HepG2 (cell line): ENCODE measurements around the gene CNOT1. TPM values are rescaled to one million over a fixed set of nuclear protein-coding genes. Genes with fewer than 3 reads are reported as not detected.
A peak's percentile ranks its signal among the peaks of the same experiment; 100 is the strongest.

Experiments used
- GFI1 ChIP-seq: sonication (generic); formaldehyde crosslinking; IDR thresholded peaks from 2 replicates; pipeline ENCODE4 v1.5.0; 2020; ENCODE audit warnings: missing genetic modification reagents, mild to moderate bottlenecking, borderline replicate concordance
- HNRNPL ChIP-seq: fragments of 200-400 bp; formaldehyde crosslinking; IDR thresholded peaks from 2 replicates; pipeline ENCODE4 v1.6.1; 2017; ENCODE audit warnings: mild to moderate bottlenecking, low read depth, low read length
- HNRNPLL ChIP-seq: fragments of 200-400 bp; formaldehyde crosslinking; IDR thresholded peaks from 2 replicates; pipeline ENCODE4 v1.6.1; 2017; ENCODE audit warnings: mild to moderate bottlenecking, low read depth, low read length; ENCODE audit not compliant: poor library complexity, severe bottlenecking
- POLR2AphosphoS5 ChIP-seq: IDR thresholded peaks from 2 replicates; pipeline ENCODE4 v1.6.1; 2012; ENCODE audit warnings: low read depth, low read length
- SIN3A ChIP-seq: IDR thresholded peaks from 2 replicates; pipeline ENCODE4 v1.6.1; 2011; ENCODE audit warnings: low read depth, mild to moderate bottlenecking, control low read depth, low read length, borderline replicate concordance
- TAF1 ChIP-seq: sonication (generic); formaldehyde crosslinking; IDR thresholded peaks from 2 replicates; pipeline ENCODE4 v1.4.0; 2020; ENCODE audit warnings: missing genetic modification reagents
- TAF15 ChIP-seq: fragments of 200-400 bp; formaldehyde crosslinking; IDR thresholded peaks from one replicate; pipeline ENCODE4 v1.6.1; 2018; ENCODE audit warnings: mild to moderate bottlenecking, low read depth, low read length; ENCODE audit not compliant: poor library complexity, severe bottlenecking
- ZNF101 ChIP-seq: sonication (generic); formaldehyde crosslinking; IDR thresholded peaks from 2 replicates; pipeline ENCODE4 v1.4.0; 2020; ENCODE audit warnings: mild to moderate bottlenecking, low read depth, missing genetic modification reagents, borderline replicate concordance
- ZNF138 ChIP-seq: sonication (generic); formaldehyde crosslinking; IDR thresholded peaks from 2 replicates; pipeline ENCODE4 v1.5.0; 2020; ENCODE audit warnings: mild to moderate bottlenecking, low read depth, missing genetic modification reagents
- ZNF263 ChIP-seq: sonication (generic); formaldehyde crosslinking; IDR thresholded peaks from 2 replicates; pipeline ENCODE4 v1.4.0; 2020; ENCODE audit warnings: missing genetic modification reagents
- ZNF337 ChIP-seq: sonication (generic); formaldehyde crosslinking; IDR thresholded peaks from 2 replicates; pipeline ENCODE4 v1.5.1; 2020; ENCODE audit warnings: missing genetic modification reagents, low read depth, mild to moderate bottlenecking, borderline replicate concordance
- ZNF441 ChIP-seq: sonication (generic); formaldehyde crosslinking; IDR thresholded peaks from 2 replicates; pipeline ENCODE4 v1.7.0; 2021; ENCODE audit warnings: missing genetic modification reagents, borderline replicate concordance
- ZNF768 ChIP-seq: sonication (generic); formaldehyde crosslinking; IDR thresholded peaks from 2 replicates; pipeline ENCODE4 v1.4.0; 2020; ENCODE audit warnings: missing genetic modification reagents
- ZNF891 ChIP-seq: sonication (generic); formaldehyde crosslinking; IDR thresholded peaks from 2 replicates; pipeline ENCODE4 v1.5.0; 2020; ENCODE audit warnings: mild to moderate bottlenecking, missing genetic modification reagents
- polyA plus RNA-seq, 8 experiments: library from polyadenylated mRNA; depleted of rRNA in 3 of 8; stranded (reverse) in 7 of 8; unstranded in 1 of 8; fragments of >200 nt; fragmentation: Illumina TruSeq in 4 of 8; extraction: Trizol in 4 of 8; gene quantifications; 2 replicates each; pipeline versions ENCODE4 v1.2.1 to v1.2.3, GENCODE V29; 2011 to 2016; ENCODE audit warnings: low read depth in 4 of 8, missing spikeins in 1 of 8, mixed read lengths in 1 of 8; ENCODE audit not compliant: insufficient read depth in 1 of 8
- total RNA-seq, 5 experiments: library from RNA; depleted of rRNA; stranded (reverse); fragments of >200 nt; fragmentation: Illumina TruSeq; extraction: Trizol; gene quantifications; 2 replicates each; pipeline ENCODE4 v1.2.3, GENCODE V29; 2016; ENCODE audit warnings: low read depth in 1 of 5
- TF ChIP-seq, protein P1 (sequence below): IDR thresholded peaks from 2 replicates; pipeline ENCODE4 v1.6.1; 2016; ENCODE audit warnings: missing compliant biosample characterization, missing genetic modification reagents, borderline replicate concordance
- TF ChIP-seq, protein P2 (sequence below): sonication (generic); formaldehyde crosslinking; conservative IDR thresholded peaks from 2 replicates; pipeline ENCODE4 v1.4.0; 2020; ENCODE audit warnings: mild to moderate bottlenecking, missing genetic modification reagents, moderate library complexity
- TF ChIP-seq, protein P3 (sequence below): sonication (generic); IDR thresholded peaks from 2 replicates; pipeline ENCODE4 v1.6.1; 2016; ENCODE audit warnings: low read depth, borderline replicate concordance
- TF ChIP-seq, protein P4 (sequence below): sonication (generic); formaldehyde crosslinking; IDR thresholded peaks from 2 replicates; pipeline ENCODE4 v1.4.0; 2020; ENCODE audit warnings: mild to moderate bottlenecking, missing genetic modification reagents
- TF ChIP-seq, protein P5 (sequence below): sonication (generic); formaldehyde crosslinking; IDR thresholded peaks from 2 replicates; pipeline ENCODE4 v1.5.1; 2020; ENCODE audit warnings: missing genetic modification reagents, mild to moderate bottlenecking, borderline replicate concordance
- TF ChIP-seq, protein P6 (sequence below): sonication (generic); formaldehyde crosslinking; IDR thresholded peaks from 2 replicates; pipeline ENCODE4 v1.4.0; 2020; ENCODE audit warnings: missing genetic modification reagents, low read depth, mild to moderate bottlenecking, borderline replicate concordance
- TF ChIP-seq, protein P7 (sequence below): IDR thresholded peaks from 2 replicates; pipeline ENCODE4 v1.6.1; 2016; ENCODE audit warnings: low read depth, borderline replicate concordance

Gene CNOT1
- total and polyA plus RNA-seq, 2 of the 13 experiments (the other 11 are each of a cell fraction or from before 2014, with no cell fraction given): 188 to 232 TPM

DNA sequence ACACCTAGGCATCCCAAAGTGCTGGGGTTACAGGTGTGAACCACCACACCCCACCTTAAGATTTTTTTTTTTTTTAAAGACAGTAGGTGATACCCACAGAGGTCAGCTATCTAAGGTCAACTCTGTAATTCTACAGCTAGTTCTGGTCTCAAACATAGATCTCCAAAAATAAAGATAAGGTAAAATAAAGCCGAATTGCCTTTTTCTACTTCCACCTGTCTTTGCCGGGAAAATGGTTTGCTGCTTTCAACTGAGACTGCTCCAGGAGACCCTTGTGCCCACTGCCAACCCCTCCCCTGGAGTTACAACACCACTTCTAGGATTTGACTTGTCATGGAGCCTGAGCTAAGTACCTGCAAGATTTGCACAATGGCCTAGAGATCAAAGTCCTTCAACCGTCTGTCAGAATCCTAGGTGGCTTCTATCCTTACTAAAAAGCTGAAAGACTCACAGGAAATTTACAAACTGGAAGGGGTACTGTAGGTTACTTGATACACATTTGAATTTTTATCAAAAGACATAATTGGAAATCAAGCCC lies 4.7 kb upstream of the CNOT1 start (continued):
- TF ChIP-seq HNRNPLL: no peak
- TF ChIP-seq, protein P1, sequence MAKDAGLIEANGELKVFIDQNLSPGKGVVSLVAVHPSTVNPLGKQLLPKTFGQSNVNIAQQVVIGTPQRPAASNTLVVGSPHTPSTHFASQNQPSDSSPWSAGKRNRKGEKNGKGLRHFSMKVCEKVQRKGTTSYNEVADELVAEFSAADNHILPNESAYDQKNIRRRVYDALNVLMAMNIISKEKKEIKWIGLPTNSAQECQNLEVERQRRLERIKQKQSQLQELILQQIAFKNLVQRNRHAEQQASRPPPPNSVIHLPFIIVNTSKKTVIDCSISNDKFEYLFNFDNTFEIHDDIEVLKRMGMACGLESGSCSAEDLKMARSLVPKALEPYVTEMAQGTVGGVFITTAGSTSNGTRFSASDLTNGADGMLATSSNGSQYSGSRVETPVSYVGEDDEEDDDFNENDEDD: no peak
- no peak for TF ChIP-seq ZNF101 (CRISPR knock-in tag)
- no peak for TF ChIP-seq ZNF891
- TF ChIP-seq, protein P2, sequence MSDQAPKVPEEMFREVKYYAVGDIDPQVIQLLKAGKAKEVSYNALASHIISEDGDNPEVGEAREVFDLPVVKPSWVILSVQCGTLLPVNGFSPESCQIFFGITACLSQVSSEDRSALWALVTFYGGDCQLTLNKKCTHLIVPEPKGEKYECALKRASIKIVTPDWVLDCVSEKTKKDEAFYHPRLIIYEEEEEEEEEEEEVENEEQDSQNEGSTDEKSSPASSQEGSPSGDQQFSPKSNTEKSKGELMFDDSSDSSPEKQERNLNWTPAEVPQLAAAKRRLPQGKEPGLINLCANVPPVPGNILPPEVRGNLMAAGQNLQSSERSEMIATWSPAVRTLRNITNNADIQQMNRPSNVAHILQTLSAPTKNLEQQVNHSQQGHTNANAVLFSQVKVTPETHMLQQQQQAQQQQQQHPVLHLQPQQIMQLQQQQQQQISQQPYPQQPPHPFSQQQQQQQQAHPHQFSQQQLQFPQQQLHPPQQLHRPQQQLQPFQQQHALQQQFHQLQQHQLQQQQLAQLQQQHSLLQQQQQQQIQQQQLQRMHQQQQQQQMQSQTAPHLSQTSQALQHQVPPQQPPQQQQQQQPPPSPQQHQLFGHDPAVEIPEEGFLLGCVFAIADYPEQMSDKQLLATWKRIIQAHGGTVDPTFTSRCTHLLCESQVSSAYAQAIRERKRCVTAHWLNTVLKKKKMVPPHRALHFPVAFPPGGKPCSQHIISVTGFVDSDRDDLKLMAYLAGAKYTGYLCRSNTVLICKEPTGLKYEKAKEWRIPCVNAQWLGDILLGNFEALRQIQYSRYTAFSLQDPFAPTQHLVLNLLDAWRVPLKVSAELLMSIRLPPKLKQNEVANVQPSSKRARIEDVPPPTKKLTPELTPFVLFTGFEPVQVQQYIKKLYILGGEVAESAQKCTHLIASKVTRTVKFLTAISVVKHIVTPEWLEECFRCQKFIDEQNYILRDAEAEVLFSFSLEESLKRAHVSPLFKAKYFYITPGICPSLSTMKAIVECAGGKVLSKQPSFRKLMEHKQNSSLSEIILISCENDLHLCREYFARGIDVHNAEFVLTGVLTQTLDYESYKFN: peak; percentile 82
- no peak for TF ChIP-seq GFI1 (CRISPR knock-in tag)
- TF ChIP-seq, protein P3, sequence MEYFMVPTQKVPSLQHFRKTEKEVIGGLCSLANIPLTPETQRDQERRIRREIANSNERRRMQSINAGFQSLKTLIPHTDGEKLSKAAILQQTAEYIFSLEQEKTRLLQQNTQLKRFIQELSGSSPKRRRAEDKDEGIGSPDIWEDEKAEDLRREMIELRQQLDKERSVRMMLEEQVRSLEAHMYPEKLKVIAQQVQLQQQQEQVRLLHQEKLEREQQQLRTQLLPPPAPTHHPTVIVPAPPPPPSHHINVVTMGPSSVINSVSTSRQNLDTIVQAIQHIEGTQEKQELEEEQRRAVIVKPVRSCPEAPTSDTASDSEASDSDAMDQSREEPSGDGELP: 0 out of 2 replicates have a peak, but pooled peaks have one; percentile 17
- TF ChIP-seq ZNF441 (CRISPR knock-in tag): no peak
- TF ChIP-seq ZNF138 (CRISPR knock-in tag): no peak
- TF ChIP-seq, protein P4, sequence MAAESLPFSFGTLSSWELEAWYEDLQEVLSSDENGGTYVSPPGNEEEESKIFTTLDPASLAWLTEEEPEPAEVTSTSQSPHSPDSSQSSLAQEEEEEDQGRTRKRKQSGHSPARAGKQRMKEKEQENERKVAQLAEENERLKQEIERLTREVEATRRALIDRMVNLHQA (CRISPR knock-in tag): no peak; the same call in 1 of the 2 replicates
- TF ChIP-seq ZNF263: no peak; the same call in 1 of the 2 replicates
- TF ChIP-seq, protein P5, sequence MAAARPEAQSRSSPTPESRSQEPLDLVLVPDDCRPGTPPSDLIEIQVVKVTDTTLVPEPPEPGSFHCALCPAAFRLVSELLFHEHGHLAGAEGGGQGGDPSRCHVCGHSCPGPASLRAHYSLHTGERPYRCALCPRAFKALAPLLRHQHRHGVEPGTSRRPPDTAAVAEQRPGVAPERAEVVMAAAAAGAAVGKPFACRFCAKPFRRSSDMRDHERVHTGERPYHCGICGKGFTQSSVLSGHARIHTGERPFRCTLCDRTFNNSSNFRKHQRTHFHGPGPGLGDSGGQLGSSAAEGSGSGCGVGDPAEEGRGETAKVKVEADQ (CRISPR knock-in tag): no peak
- no peak for TF ChIP-seq TAF15
- TF ChIP-seq ZNF768 (CRISPR knock-in tag): no peak
- TF ChIP-seq TAF1: no peak
- TF ChIP-seq HNRNPL: no peak
- TF ChIP-seq, protein P6, sequence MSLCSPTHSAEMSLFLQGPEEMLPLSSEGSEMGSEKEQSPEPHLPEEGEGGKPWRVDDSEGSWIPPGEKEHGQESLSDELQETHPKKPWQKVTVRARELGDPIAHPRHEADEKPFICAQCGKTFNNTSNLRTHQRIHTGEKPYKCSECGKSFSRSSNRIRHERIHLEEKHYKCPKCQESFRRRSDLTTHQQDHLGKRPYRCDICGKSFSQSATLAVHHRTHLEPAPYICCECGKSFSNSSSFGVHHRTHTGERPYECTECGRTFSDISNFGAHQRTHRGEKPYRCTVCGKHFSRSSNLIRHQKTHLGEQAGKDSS: no peak
- no peak for TF ChIP-seq ZNF337
- TF ChIP-seq, protein P7, sequence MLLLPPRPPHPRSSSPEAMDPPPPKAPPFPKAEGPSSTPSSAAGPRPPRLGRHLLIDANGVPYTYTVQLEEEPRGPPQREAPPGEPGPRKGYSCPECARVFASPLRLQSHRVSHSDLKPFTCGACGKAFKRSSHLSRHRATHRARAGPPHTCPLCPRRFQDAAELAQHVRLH: no peak
- TF ChIP-seq POLR2AphosphoS5: no peak
- peak; percentile 66; the same call in 1 of the 2 replicates for TF ChIP-seq SIN3A
